ENCODE results near the gene DUSP21. TPM values are rescaled to one million over a fixed set of nuclear protein-coding genes. Genes with fewer than 3 reads are reported as not detected.
"Not testable (repeated sequence)": the region's sequence is repeated elsewhere in the genome, so short reads cannot be mapped to it uniquely, and the experiment has no call there.

The DUSP21 gene
- total and polyA plus RNA-seq, 2 donors (not counting 3 experiments of a cell fraction or from before 2014, with no cell fraction given), result not detected

- no peak overlapping the region for H3K27ac ChIP-seq (ENCODE audit: insufficient read depth, low read depth, low read length)
- H3K4me3 ChIP-seq (replicated peaks in 1 of 3; ENCODE audit: insufficient read depth in 1 of 3, low read depth in 1 of 3, low read length in 3 of 3), result no peak overlapping the region
- H3K79me2 ChIP-seq (ENCODE audit: control insufficient read depth, insufficient read depth, low read length), result no peaks in the 10 kb centered on the region
- no peaks in the 10 kb centered on the region for H3K9me1 ChIP-seq (replicated peaks; ENCODE audit: control insufficient read depth, extremely low read depth, insufficient read depth, low read length)
- ChIA-PET CTCF (no interaction called here), POLR2A (no interaction called here)
- H3K9me3 ChIP-seq (replicated peaks; ENCODE audit: control insufficient read depth, insufficient read depth, low read length), result no peaks in the 10 kb centered on the region
- no peak overlapping the region for H2AFZ ChIP-seq (ENCODE audit: low read depth, low read length)
- H4K20me1 ChIP-seq (replicated peaks; ENCODE audit: control insufficient read depth, extremely low read depth, insufficient read depth, low read length), result no peaks in the 10 kb centered on the region
- H3K4me1 ChIP-seq (ENCODE audit: control insufficient read depth, extremely low read depth, insufficient read depth, low read length), result no peaks in the 10 kb centered on the region
- no TSS peak for BruUV-seq (replicated peaks)
- no peak for DNase-seq (ENCODE audit: low read depth, low spot score)
- no peak overlapping the region for H3K4me2 ChIP-seq (ENCODE audit: insufficient read depth, low read length)
- no peak overlapping the region for H3K9ac ChIP-seq (replicated peaks; ENCODE audit: extremely low read depth, insufficient read depth, low read length)
- TF ChIP-seq GATA2 (IDR thresholded peaks at IDR 0.05; ENCODE audit: insufficient read depth, insufficient read length, low read depth, low read length) (no peak), MYC (IDR thresholded peaks at IDR 0.05; ENCODE audit: low read depth, low read length) (no peak), FOS (IDR thresholded peaks at IDR 0.05; ENCODE audit: borderline replicate concordance, insufficient read depth, low read length) (no peak), POLR2AphosphoS5 (IDR thresholded peaks at IDR 0.05; ENCODE audit: insufficient read depth, low read depth, low read length) (no peak), JUN (IDR thresholded peaks at IDR 0.05; ENCODE audit: borderline replicate concordance, insufficient read depth, insufficient read length, low read depth) (no peak), CTCF (IDR thresholded peaks at IDR 0.05; ENCODE audit: extremely low read depth in 1 of 2, insufficient read depth in 1 of 2, low read depth in 1 of 2, low read length in 2 of 2) (no peak), MAX (IDR thresholded peaks at IDR 0.05; ENCODE audit: insufficient read depth, insufficient read length) (no peak), POLR2A (IDR thresholded peaks at IDR 0.05; ENCODE audit: low read depth, low read length) (no peak), EZH2 (IDR thresholded peaks at IDR 0.05; ENCODE audit: borderline replicate concordance, low read depth, low read length, severe bottlenecking) (no peak)
- dilution Hi-C loops (cut with MboI; ENCODE audit: extremely low pct_ligation_motif_present, low sequenced_read_pairs), result no loop called here
- intact Hi-C loops (cut with micrococcal nuclease), result no loop called here
- H3K36me3 ChIP-seq (ENCODE audit: control insufficient read depth in 2 of 2, extremely low read depth in 1 of 2, insufficient read depth in 2 of 2, low read length in 2 of 2), result no peaks in the 10 kb centered on the region
- H3K27me3 ChIP-seq (ENCODE audit: control insufficient read depth in 2 of 2, insufficient read depth in 2 of 2, low read length in 2 of 2), result no peaks in the 10 kb centered on the region
- no peak for FAIRE-seq
Observed at GRCh38 chrX:44822601-44823000, 21.2 kb upstream of the DUSP21 start.

GRCh38 chrX:44823193-44823592 lies 20.6 kb upstream of the DUSP21 start:
- H3K9ac ChIP-seq (replicated peaks; ENCODE audit: extremely low read depth, insufficient read depth, low read length); CTCF ChIA-PET; H3K79me2 ChIP-seq (ENCODE audit: control insufficient read depth, insufficient read depth, low read length); H3K9me3 ChIP-seq (replicated peaks; ENCODE audit: control insufficient read depth, insufficient read depth, low read length); BruUV-seq (replicated peaks); H2AFZ ChIP-seq (ENCODE audit: low read depth, low read length); dilution Hi-C loops (cut with MboI; ENCODE audit: extremely low pct_ligation_motif_present, low sequenced_read_pairs); H3K4me3 ChIP-seq (replicated peaks in 1 of 3; ENCODE audit: insufficient read depth in 1 of 3, low read depth in 1 of 3, low read length in 3 of 3); H3K4me1 ChIP-seq (ENCODE audit: control insufficient read depth, extremely low read depth, insufficient read depth, low read length); H3K9me1 ChIP-seq (replicated peaks; ENCODE audit: control insufficient read depth, extremely low read depth, insufficient read depth, low read length); POLR2A ChIA-PET; FAIRE-seq; DNase-seq (ENCODE audit: low read depth, low spot score); H4K20me1 ChIP-seq (replicated peaks; ENCODE audit: control insufficient read depth, extremely low read depth, insufficient read depth, low read length); H3K36me3 ChIP-seq (ENCODE audit: control insufficient read depth in 2 of 2, extremely low read depth in 1 of 2, insufficient read depth in 2 of 2, low read length in 2 of 2); H3K27me3 ChIP-seq (ENCODE audit: control insufficient read depth in 2 of 2, insufficient read depth in 2 of 2, low read length in 2 of 2); H3K27ac ChIP-seq (ENCODE audit: insufficient read depth, low read depth, low read length); H3K4me2 ChIP-seq (ENCODE audit: insufficient read depth, low read length); intact Hi-C loops (cut with micrococcal nuclease): not testable (repeated sequence)
